Measurements from ENCODE around the gene AOPEP.

DNA sequence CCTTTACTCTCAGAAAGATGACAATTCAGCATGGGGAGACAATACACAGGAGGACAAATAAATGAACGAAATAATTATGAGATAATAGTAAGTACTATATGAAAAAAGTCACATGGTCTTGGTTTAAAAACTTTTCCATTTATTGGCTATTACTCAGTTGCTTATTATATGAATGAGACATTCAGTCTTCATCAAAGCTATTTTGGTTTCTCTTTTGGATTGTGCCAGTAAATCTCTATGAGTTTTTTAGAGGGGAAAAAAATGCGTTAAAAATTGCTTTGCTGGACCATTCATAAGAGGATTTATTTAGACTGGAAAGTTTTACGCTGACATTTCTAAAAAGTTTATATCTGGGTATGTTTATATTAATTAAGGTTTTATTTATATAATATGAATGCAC, 137.7 kb downstream of the AOPEP start:
- TF ChIP-seq OVOL2 (CRISPR knock-in tag; IDR thresholded peaks at IDR 0.05; ENCODE audit: borderline replicate concordance) (no peak), NR2C2 (CRISPR knock-in tag; IDR thresholded peaks at IDR 0.05) (no peak)
- TF ChIP-seq, protein P1, sequence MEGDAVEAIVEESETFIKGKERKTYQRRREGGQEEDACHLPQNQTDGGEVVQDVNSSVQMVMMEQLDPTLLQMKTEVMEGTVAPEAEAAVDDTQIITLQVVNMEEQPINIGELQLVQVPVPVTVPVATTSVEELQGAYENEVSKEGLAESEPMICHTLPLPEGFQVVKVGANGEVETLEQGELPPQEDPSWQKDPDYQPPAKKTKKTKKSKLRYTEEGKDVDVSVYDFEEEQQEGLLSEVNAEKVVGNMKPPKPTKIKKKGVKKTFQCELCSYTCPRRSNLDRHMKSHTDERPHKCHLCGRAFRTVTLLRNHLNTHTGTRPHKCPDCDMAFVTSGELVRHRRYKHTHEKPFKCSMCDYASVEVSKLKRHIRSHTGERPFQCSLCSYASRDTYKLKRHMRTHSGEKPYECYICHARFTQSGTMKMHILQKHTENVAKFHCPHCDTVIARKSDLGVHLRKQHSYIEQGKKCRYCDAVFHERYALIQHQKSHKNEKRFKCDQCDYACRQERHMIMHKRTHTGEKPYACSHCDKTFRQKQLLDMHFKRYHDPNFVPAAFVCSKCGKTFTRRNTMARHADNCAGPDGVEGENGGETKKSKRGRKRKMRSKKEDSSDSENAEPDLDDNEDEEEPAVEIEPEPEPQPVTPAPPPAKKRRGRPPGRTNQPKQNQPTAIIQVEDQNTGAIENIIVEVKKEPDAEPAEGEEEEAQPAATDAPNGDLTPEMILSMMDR (IDR thresholded peaks at IDR 0.05): no peak

Data from WTC11 (cell line).